ENCODE data around the gene KLHL3.
A peak's percentile ranks its signal among the peaks of the same experiment; 100 is the strongest.
"Not testable (repeated sequence)": the region's sequence is repeated elsewhere in the genome, so short reads cannot be mapped to it uniquely, and the experiment has no call there.

The KLHL3 gene

GRCh38 chr5:137666901-137667300 lies 69.0 kb downstream of the KLHL3 start:
- DNase-seq (ENCODE audit: low read depth): no peak

GRCh38 chr5:137666461-137666850 lies 69.4 kb downstream of the KLHL3 start:
- no peak for DNase-seq (ENCODE audit: low read depth)

GRCh38 chr5:137665678-137666460 lies 70.0 kb downstream of the KLHL3 start:
- DNase-seq (ENCODE audit: low read depth): peak; percentile 10

- peak; percentile 59 for DNase-seq (ENCODE audit: low read depth)
These were observed 75.5 kb downstream of the KLHL3 start for GRCh38 chr5:137660349-137660817.

- no peak for DNase-seq (ENCODE audit: low read depth)
These were observed 76.7 kb downstream of the KLHL3 start for GRCh38 chr5:137659209-137659608.

- no peak for DNase-seq (ENCODE audit: low read depth)
These were observed 77.6 kb downstream of the KLHL3 start for GRCh38 chr5:137658324-137658723.

GRCh38 chr5:137657073-137657472 lies 78.8 kb downstream of the KLHL3 start:
- DNase-seq (ENCODE audit: low read depth): no peak

- DNase-seq (ENCODE audit: low read depth): no peak
These were observed 79.3 kb downstream of the KLHL3 start for GRCh38 chr5:137656558-137656957.

- no peak for DNase-seq (ENCODE audit: low read depth)
These were observed 84.9 kb downstream of the KLHL3 start for GRCh38 chr5:137651022-137651421.

- no peak for DNase-seq (ENCODE audit: low read depth)
These were observed 86.5 kb downstream of the KLHL3 start for GRCh38 chr5:137649228-137649935.

GRCh38 chr5:137648361-137648760 lies 87.5 kb downstream of the KLHL3 start:
- DNase-seq (ENCODE audit: low read depth): no peak

- no peak for DNase-seq (ENCODE audit: low read depth)
These were observed 88.5 kb downstream of the KLHL3 start for GRCh38 chr5:137647401-137647800.

- no peak for DNase-seq (ENCODE audit: low read depth)
These were observed 89.1 kb downstream of the KLHL3 start for GRCh38 chr5:137646761-137647160.

- DNase-seq (ENCODE audit: low read depth): not testable (repeated sequence)
These were observed 92.8 kb downstream of the KLHL3 start for GRCh38 chr5:137643081-137643480.

- DNase-seq (ENCODE audit: low read depth): no peak
These were observed 93.8 kb downstream of the KLHL3 start for GRCh38 chr5:137642091-137642490.

GRCh38 chr5:137641148-137641547 lies 94.7 kb downstream of the KLHL3 start:
- no peak for DNase-seq (ENCODE audit: low read depth)

GRCh38 chr5:137639645-137640044 lies 96.2 kb downstream of the KLHL3 start:
- DNase-seq (ENCODE audit: low read depth): no peak

GRCh38 chr5:137638841-137639240 lies 97.0 kb downstream of the KLHL3 start:
- DNase-seq (ENCODE audit: low read depth): no peak

- DNase-seq (ENCODE audit: low read depth): no peak
These were observed 98.8 kb downstream of the KLHL3 start for GRCh38 chr5:137636830-137637714.

GRCh38 chr5:137636099-137636498 lies 99.8 kb downstream of the KLHL3 start:
- no peak for DNase-seq (ENCODE audit: low read depth)

GRCh38 chr5:137635521-137635921 lies 100.4 kb downstream of the KLHL3 start:
- no peak for DNase-seq (ENCODE audit: low read depth)

- no peak for DNase-seq (ENCODE audit: low read depth)
These were observed 102.0 kb downstream of the KLHL3 start for GRCh38 chr5:137633896-137634295.

Data from stimulated activated CD8-positive, alpha-beta memory T cell treated with anti-CD3 and anti-CD28 coated beads, Interleukin-4, amount 100 ng/mL, for 24 hours (primary cell).